Myocyte (in vitro differentiated cells): Measurements from ENCODE around the gene TMPRSS4. TPM values are rescaled to one million over a fixed set of nuclear protein-coding genes. Genes with fewer than 3 reads are reported as not detected.
A peak's percentile ranks its signal among the peaks of the same experiment; 100 is the strongest.

ENCODE experiments used
- DNase-seq: peaks from one replicate; pipeline ENCODE4 v3.0.0-alpha.2; 2012; ENCODE audit warnings: low read depth
- total RNA-seq: library from RNA; depleted of rRNA; stranded (reverse); fragments of >200 nt; gene quantifications from 2 replicates; pipeline ENCODE4 v1.2.3, GENCODE V29; 2014

TMPRSS4 gene
- total RNA-seq, 1 donor from 2014 or later = not detected

- no peak for DNase-seq
These were observed 58.3 kb downstream of the TMPRSS4 start for GRCh38 chr11:118135051-118135795.

DNA sequence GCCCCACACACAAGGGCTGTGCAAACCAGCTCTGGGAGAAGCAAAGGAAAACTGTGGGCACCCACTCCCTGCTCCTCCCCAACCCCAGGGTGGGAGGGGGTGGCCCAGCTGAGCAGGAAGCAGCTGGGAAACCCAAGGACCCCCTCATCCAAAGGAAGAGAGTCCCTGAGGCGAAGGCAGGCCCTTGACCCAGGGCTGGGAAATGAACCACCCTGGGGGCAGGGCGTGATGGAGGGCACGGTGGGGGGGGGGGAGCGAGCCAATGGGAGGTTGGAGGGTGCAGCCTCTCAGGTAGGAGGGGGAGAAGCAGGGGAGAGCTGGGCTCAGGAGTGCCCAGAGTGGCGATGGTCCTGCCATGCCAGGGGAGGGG, 58.9 kb downstream of the TMPRSS4 start:
- no peak for DNase-seq

DNA sequence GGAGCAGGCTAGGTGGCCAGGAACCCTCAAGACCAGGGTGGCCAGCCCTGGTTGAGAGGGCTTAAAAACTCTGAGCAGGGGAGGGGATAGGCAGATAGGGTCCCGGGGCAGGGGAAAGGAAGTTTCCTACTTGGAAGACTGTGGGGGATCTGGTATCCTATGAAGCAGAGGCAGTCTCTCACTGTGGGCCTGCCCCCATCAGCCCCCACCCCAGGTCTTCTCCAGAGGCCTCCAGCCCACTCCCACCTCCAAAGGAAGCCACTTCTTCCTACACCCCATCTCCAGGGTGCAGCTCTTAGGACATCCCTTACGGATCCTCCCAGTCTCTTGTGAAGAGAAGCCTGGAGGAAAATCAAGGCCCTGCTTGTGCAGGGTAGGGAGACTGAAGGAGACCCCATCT, 59.5 kb downstream of the TMPRSS4 start:
- DNase-seq = no peak

GRCh38 chr11:118136801-118137200, 59.9 kb downstream of the TMPRSS4 start:
- DNase-seq = no peak

DNA sequence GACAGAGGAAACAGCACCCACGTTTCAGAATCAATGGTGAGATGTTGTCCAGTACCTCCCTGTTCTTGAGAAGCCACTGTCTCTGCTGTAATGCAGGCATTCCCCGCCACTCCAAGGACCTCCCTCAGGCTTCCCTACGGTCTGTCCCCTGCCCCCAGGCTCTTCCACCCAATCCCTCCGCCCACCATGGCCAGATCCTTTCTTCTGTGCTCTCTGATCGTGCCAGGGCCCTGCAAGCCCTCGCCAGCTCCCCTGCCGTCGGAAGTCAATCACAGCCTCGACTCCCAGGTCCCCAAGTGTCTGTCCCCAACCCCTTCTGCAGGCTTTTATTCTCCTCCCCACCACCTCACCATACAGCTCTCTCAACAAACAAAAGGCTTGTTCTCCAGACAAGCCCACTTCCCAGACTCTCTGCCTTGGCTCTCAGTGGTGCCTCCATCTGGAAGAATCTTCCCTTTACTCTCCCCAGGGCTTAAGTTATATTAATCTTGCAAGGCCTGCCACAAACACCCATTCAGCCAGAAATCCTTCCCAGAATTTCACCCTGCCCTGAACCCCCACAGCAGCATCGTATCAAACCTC, 62.1 kb downstream of the TMPRSS4 start:
- no peak for DNase-seq

DNA sequence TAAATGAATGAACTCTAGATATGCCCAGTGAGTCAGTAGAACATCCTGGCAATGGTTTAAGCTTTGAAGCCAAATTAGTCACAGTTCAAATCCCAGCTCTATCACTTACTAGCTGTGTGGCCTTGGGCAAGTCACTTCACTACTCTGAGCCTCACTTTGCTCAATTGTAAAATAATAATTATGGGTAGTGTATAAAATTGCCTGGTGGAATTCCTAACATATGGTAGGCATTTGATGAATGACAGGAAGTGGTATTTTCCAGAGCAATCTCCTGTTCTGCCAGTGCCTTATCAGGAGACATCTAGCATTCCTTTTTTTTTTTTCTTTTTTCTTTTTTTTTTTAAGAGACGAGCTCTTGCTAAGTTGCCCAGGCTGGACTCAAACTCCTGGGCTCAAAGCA, 62.7 kb downstream of the TMPRSS4 start:
- DNase-seq = no peak

- no peak for DNase-seq
These were observed 65.2 kb downstream of the TMPRSS4 start for GRCh38 chr11:118142081-118142480.

DNA sequence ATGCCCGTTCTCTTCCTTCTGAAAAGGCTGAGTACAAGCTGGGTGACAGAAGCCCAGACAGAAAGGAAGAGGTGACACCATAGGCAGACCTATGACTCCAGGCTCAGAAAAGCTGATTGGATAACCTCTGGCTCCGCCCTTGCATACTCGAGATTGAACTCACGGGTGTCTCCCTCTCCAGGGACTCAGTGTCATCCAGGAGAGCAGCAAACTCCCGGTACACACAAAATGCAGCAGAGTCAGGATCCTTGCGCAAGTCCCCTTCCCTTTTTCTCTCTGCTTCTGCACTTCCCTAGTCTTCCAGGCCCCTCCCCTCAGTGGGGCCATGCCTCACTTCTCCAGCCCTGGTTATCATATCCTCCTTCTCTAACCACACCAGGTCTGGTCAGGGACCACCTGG, 65.9 kb downstream of the TMPRSS4 start:
- no peak for DNase-seq

DNA sequence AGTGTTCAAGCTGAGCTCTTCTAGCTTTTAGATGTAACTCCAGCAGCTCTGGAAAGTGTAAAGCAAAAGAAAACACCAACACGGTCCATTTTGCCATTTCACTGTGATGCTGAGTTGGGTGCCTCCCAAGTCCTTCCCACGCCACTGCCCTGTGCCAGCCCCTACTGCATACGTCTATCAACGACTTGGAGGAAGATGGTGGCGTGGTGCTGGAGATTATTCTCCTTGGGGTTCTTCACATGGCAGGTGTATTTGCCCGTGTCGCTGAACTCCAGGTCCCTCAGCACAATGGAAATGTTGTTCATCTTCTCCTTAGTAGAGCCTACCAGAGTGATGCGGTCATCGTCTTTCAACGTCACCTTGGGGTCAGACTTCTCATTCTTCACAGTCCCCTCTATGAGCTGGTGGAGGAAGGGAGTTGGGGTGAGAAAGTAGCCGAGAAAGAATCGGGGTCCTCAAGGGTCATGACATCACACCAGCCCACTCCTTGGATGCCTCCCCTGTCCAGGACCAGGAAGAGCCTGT, 66.8 kb downstream of the TMPRSS4 start:
- DNase-seq = no peak

DNA sequence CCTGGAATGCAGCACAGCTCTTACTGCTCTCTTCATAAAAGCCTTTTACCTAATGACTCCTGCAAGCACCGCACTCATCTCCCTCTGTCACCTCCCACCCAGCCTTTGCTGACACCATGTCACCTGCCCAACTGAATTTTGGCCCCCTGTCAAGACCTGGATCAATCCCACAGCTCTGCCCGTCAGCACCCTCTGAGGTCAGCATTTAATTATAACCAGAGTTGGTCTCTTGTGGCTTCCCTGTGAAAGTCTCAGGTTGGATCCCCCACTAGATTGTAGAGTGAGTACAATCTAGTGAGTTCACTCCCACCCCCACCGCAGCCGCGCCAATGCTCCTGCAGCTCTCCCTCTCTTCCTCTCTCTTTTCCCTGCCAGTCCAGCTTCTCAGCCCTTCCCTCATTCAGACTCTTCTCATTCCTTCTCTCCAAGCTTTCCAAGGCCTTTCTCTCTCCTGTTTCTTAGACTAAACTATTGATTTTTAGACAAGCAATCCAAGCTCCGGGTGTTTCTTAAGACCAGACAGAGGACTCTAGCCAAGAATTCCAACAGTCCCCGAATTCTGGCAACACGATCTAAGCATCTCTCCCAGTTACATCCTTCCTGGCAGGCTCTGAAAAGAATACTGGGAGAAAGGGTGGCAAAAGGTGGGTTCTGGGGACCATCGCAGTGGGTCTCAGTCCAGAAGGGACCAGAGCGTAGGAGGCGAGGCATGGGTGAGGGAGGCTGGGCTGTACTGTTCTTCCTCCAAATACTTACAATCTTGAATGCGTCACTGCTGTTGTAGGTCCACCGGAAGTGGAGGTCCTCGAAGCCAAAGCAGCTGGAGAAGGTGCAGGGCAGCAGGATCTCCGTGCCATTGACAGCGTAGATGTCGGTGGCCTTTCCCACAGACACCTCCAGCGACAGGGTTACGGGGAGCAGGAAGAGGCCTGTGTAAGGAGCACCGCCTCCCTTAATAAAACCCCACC, 67.7 kb downstream of the TMPRSS4 start:
- DNase-seq = no peak

- peak; percentile 66 for DNase-seq
These were observed 68.7 kb downstream of the TMPRSS4 start for GRCh38 chr11:118145285-118146227.

- no peak for DNase-seq
These were observed 69.7 kb downstream of the TMPRSS4 start for GRCh38 chr11:118146554-118146953.

DNA sequence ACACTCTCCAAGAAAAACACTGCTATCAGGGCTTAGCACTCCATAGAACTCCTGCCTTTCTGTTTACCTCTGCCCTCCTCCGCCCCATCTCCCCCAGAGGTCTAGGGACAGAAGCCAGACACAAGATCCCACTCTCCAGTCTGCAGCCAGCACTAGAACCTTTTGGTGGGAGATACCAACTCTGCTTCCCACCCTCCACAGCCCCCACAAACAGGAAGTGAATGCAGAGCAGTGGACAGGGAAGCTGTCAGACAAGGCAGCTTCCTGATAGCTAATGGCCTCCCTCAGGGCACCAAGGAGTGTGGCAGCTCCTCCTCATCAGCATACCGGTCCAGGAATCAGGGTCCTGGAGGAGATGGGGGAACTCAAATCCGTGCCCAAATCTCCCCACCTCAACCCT, 70.6 kb downstream of the TMPRSS4 start:
- no peak for DNase-seq

GRCh38 chr11:118148240-118148639, 71.4 kb downstream of the TMPRSS4 start:
- no peak for DNase-seq

DNA sequence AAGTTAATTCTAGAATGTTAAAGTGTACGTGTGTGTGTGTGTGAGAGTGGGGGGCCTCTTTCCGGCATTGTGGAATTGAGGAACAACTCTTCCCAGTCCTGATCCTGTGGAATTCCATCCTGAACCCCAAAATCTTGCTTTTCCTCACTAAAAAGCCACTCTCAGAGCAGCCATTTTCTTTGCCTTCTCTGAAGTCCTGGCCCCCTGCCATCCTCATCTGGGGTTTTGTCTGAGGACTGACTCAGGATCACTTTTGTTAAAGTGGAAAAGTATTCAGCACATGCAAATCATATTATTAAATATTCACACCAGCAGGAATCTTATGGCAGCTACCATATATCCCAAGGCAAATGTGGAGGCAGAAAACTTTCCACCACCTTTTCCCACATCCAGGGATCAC, 72.0 kb downstream of the TMPRSS4 start:
- DNase-seq = no peak

GRCh38 chr11:118149493-118149892, 72.6 kb downstream of the TMPRSS4 start:
- no peak for DNase-seq

DNA sequence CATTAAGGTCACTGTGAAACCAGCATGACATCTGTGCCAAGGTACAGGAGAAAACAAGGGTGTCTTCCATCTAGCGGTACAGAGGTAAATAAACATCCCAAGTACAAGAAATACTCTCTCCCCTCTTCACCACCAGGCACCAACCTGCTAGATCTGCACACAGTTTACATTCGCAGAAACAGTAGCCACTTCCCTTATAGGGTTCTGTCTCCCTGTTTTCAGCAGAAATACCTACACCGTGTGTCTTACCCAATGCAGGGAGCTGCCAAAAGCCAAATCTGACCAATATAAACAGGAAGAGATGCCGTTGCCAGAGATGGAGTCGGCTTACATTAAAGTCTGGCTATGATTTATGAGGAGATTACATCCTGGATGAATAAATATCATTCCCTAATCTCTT, 74.6 kb downstream of the TMPRSS4 start:
- DNase-seq = no peak

GRCh38 chr11:118152020-118152551, 75.2 kb downstream of the TMPRSS4 start:
- DNase-seq = no peak

- DNase-seq = peak; percentile 21
These were observed 75.9 kb downstream of the TMPRSS4 start, which contains the start of gene SCN4B for GRCh38 chr11:118152552-118153471. Gene SCN4B (minus strand): TSS chr11:118152823. CDS start chr11:118152673, 150 bp downstream.
